Measurements from ENCODE around the gene DAPK1.

The DAPK1 gene

DNA sequence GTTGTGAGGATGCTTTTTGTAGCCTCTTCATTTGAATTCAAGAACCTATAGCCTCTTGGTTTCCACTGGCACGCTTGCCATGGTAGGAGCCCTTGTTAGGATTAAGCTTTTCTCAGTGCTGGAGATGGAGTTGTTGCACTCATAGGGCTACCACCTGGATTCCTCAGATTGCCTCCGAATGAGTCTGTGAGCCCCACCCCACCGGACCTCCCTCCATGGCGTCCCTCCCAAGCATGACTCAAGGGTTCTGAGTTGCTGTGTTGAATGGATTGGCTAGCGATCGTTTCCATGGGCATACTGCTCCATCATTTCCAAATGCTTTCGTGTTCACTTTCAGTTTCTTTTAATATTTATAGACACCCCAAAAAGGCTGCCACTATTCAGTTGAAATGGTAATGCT, 69.9 kb downstream of the DAPK1 start:
- H3K4me3 ChIP-seq (ENCODE audit: low read depth, low read length): peak overlapping the region; percentile 8
- in situ Hi-C loops (cut with HindIII; ENCODE audit: low sequenced_read_pairs): no loop called here
- TF ChIP-seq CTCF (IDR thresholded peaks at IDR 0.05; ENCODE audit: low read depth, low read length): no peak
- DNase-seq (ENCODE audit: low read depth, low spot score): peak; percentile 81

GRCh38 chr9:87567983-87568382, 70.3 kb downstream of the DAPK1 start:
- peak overlapping the region; percentile 8 for H3K4me3 ChIP-seq (ENCODE audit: low read depth, low read length)
- no peak for TF ChIP-seq CTCF (IDR thresholded peaks at IDR 0.05; ENCODE audit: low read depth, low read length)
- in situ Hi-C loops (cut with HindIII; ENCODE audit: low sequenced_read_pairs): no loop called here
- DNase-seq (ENCODE audit: low read depth, low spot score): no peak

DNA sequence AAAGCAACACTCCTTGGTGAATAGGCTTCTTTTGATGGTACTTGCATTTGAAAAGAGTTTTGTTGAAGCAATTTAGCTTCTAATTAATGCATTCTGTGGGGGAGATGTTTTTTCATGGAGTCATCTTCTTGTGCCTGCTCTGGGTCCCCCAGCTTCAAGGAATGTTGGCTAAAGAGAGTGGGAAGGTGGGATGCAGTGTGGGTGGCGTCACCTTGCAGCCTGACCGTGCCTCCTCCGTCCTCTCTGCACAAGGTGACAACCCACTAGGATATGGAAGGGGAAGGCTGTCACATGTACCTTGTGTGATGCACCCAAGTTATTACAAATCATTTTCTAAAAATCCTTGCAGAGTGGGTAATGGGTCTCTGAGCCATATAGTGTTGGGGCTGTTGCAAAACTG, 70.7 kb downstream of the DAPK1 start:
- in situ Hi-C loops (cut with HindIII; ENCODE audit: low sequenced_read_pairs): no loop called here
- TF ChIP-seq CTCF (IDR thresholded peaks at IDR 0.05; ENCODE audit: low read depth, low read length): no peak
- H3K4me3 ChIP-seq (ENCODE audit: low read depth, low read length): no peak overlapping the region
- no peak for DNase-seq (ENCODE audit: low read depth, low spot score)

- TF ChIP-seq CTCF (IDR thresholded peaks at IDR 0.05; ENCODE audit: low read depth, low read length): no peak
- no peak overlapping the region for H3K4me3 ChIP-seq (ENCODE audit: low read depth, low read length)
- in situ Hi-C loops (cut with HindIII; ENCODE audit: low sequenced_read_pairs): no loop called here
Measured at GRCh38 chr9:87569008-87569509, 71.4 kb downstream of the DAPK1 start.

GRCh38 chr9:87569518-87569917, 71.9 kb downstream of the DAPK1 start:
- DNase-seq (ENCODE audit: low read depth, low spot score): peak; percentile 34
- in situ Hi-C loops (cut with HindIII; ENCODE audit: low sequenced_read_pairs): no loop called here
- no peak overlapping the region for H3K4me3 ChIP-seq (ENCODE audit: low read depth, low read length)
- no peak for TF ChIP-seq CTCF (IDR thresholded peaks at IDR 0.05; ENCODE audit: low read depth, low read length)

More at GRCh38 chr9:87569008-87569509, 71.4 kb downstream of the DAPK1 start:
- DNase-seq (ENCODE audit: low read depth, low spot score): no peak

GRCh38 chr9:87570000-87570908, 72.6 kb downstream of the DAPK1 start:
- TF ChIP-seq CTCF (IDR thresholded peaks at IDR 0.05; ENCODE audit: low read depth, low read length): no peak
- in situ Hi-C loops (cut with HindIII; ENCODE audit: low sequenced_read_pairs): no loop called here

More at GRCh38 chr9:87570000-87570908, 72.6 kb downstream of the DAPK1 start:
- H3K4me3 ChIP-seq (ENCODE audit: low read depth, low read length): no peak overlapping the region
- no peak for DNase-seq (ENCODE audit: low read depth, low spot score)
